AG04449 (cell line): Measurements from ENCODE around the gene PPM1L.

Experiments used
- CTCF ChIA-PET: fragments of 350-600 bp; formaldehyde crosslinking; extraction: SDS; loops from one replicate; lab custom pipeline; 2021; ENCODE audit warnings: antibody characterized with exemption; lab: Yijun Ruan, JAX
- POLR2A ChIA-PET: fragments of 400-600, 350-600 bp; formaldehyde crosslinking; extraction: SDS; loops from one replicate; lab custom pipeline; 2020; ENCODE audit warnings: antibody characterized with exemption, inconsistent platforms; lab: Yijun Ruan, JAX
- DNase-seq: peaks from one replicate; pipeline ENCODE4 v3.0.0-alpha.2; 2010; ENCODE audit warnings: low read depth, low spot score
- H3K4me3 ChIP-seq: 2 replicates; pipeline ENCODE4 v1.5.1; 2011; ENCODE audit warnings: low read depth, mild to moderate bottlenecking, control low read depth, low read length
- CTCF ChIP-seq: IDR thresholded peaks from one replicate; pipeline ENCODE4 v1.5.1; 2011; ENCODE audit warnings: mild to moderate bottlenecking, moderate library complexity, low read length, control low read depth, inconsistent platforms; ENCODE audit not compliant: insufficient read depth; ENCODE audit errors: missing control alignments

PPM1L gene

DNA sequence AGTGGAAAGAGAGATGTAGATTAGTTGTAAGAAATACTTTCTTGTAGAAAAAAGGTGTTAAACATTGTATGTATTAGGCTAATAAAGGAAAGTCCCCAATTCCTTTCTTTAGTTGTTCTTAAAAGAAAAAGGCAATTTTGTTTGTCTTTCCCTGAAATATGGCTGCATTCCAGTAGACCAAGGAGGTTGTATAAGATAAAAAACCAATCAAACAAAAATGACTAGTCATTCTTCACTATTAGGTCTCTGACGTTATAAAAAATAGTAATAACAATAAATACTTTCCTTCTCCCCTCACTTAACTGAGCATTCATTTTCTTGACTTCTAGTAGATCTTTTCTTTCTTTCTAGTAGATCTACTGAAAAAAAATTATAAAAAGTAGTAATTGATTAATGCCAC is 8.6 kb upstream of the PPM1L start:
- no peak for TF ChIP-seq CTCF
- DNase-seq, result no peak
- POLR2A ChIA-PET, result no interaction called here
- CTCF ChIA-PET, result no interaction called here
- H3K4me3 ChIP-seq, result no peak overlapping the region

GRCh38 chr3:160748231-160748630 is 7.8 kb upstream of the PPM1L start:
- no peak for TF ChIP-seq CTCF
- no peak for DNase-seq
- CTCF ChIA-PET, result no interaction called here
- POLR2A ChIA-PET, result no interaction called here
- H3K4me3 ChIP-seq, result no peak overlapping the region

- CTCF ChIA-PET, result no interaction called here
- no peak for DNase-seq
- no peak overlapping the region for H3K4me3 ChIP-seq
- POLR2A ChIA-PET, result no interaction called here
- TF ChIP-seq CTCF, result no peak
Observed at GRCh38 chr3:160748787-160749186, 7.2 kb upstream of the PPM1L start.

DNA sequence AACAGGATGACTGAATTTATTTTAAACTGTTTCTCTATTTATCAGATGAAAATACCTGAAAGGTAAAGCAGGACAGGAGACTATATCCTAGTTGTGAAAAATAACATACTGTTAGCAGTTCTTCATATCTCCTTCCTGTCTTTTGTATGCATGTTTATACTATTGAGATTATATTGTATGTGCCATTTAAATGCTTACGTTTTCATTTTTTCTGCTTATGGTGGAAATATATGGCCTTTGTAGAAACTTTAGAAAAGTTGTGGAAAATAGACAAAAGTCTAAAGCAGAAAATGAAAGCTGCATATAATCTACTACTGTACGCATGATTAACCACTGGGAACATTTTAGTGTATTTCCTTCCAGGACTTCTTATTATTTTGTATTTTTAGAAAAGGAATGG is 2.1 kb upstream of the PPM1L start:
- peak overlapping the region; percentile 55 for H3K4me3 ChIP-seq
- CTCF ChIA-PET, result no interaction called here
- TF ChIP-seq CTCF, result no peak
- DNase-seq, result no peak
- POLR2A ChIA-PET, result interaction anchor here (0.6 to 1.2 kb wide), 2 partner anchors 104 to 110 kb away, joined by 3 to 4 read pairs; no protein-coding TSS in a partner anchor

DNA sequence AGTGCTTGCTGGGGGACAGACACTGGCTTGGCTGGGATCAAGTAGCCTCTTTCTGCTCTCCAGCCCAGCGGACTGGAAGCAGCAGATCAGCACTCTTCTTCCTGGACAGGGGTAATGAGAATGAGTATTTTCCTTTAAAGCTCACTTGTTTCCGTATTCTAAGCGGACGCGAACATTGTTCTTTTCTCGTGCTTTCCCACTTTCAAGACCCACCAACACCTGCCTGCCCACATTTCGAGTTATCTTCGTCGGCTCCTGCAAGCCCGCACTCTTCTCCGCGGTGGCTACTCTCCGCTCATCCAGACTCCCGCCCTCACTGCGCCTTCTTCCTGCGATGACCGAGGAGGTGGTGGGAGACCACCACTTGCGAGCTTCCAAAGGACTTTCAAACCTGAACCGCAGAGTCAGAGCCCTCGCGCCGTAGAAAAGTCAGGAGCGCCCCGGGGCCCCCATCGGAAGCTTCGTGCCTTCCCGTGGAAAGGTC is 1.6 kb upstream of the PPM1L start:
- TF ChIP-seq CTCF, result no peak
- CTCF ChIA-PET, result interaction anchor here (1.1 kb wide), 1 partner anchor 17 kb away, joined by 3 read pairs; no protein-coding TSS in a partner anchor
- DNase-seq, result no peak

GRCh38 chr3:160754855-160755747 is 930 bp upstream of the PPM1L start:
- peak overlapping the region; percentile 55 for H3K4me3 ChIP-seq
- peak; percentile 38 for DNase-seq
- ChIA-PET CTCF (interaction anchor here (1.1 kb wide), 1 partner anchor 18 kb away, joined by 3 read pairs; no protein-coding TSS in a partner anchor), POLR2A (interaction anchor here (0.6 to 1.2 kb wide), 3 partner anchors 37 to 111 kb away, joined by 3 to 4 read pairs (median 3); no protein-coding TSS in a partner anchor)
- TF ChIP-seq CTCF, result no peak

More for the DNA sequence above, 1.6 kb upstream of the PPM1L start:
- POLR2A ChIA-PET, result interaction anchor here (0.6 to 1.2 kb wide), 2 partner anchors 105 to 110 kb away, joined by 3 to 4 read pairs; no protein-coding TSS in a partner anchor
- H3K4me3 ChIP-seq, result peak overlapping the region; percentile 55
